Globus pallidus (tissue), 1 donor: ENCODE data around the gene LRRC75A.

ENCODE experiments used
- DNase-seq: peaks from one replicate; pipeline ENCODE4 v3.0.0-alpha.2; 2015; ENCODE audit warnings: low spot score

Gene LRRC75A

GRCh38 chr17:16493531-16494046 lies 1.6 kb upstream of the LRRC75A start:
- no peak for DNase-seq

GRCh38 chr17:16492613-16493530 lies 879 bp upstream of the LRRC75A start:
- DNase-seq: no peak

GRCh38 chr17:16491131-16491702 lies 776 bp downstream of the LRRC75A start:
- no peak for DNase-seq

- DNase-seq: no peak
Observed at GRCh38 chr17:16489431-16489830, 2.6 kb downstream of the LRRC75A start.

GRCh38 chr17:16488968-16489337 lies 3.0 kb downstream of the LRRC75A start:
- no peak for DNase-seq

- no peak for DNase-seq
Observed at GRCh38 chr17:16488186-16488967, 3.6 kb downstream of the LRRC75A start.

- DNase-seq: no peak
Observed at GRCh38 chr17:16486373-16487250, 5.4 kb downstream of the LRRC75A start.

- no peak for DNase-seq
Observed at GRCh38 chr17:16484445-16485175, 7.4 kb downstream of the LRRC75A start.

GRCh38 chr17:16483021-16483645 lies 8.9 kb downstream of the LRRC75A start:
- no peak for DNase-seq

GRCh38 chr17:16482253-16482652 lies 9.7 kb downstream of the LRRC75A start:
- DNase-seq: no peak

GRCh38 chr17:16480995-16481394 lies 11.0 kb downstream of the LRRC75A start:
- no peak for DNase-seq

- DNase-seq: no peak
Observed at GRCh38 chr17:16479264-16479663, 12.7 kb downstream of the LRRC75A start.

- DNase-seq: no peak
Observed at GRCh38 chr17:16478649-16479048, 13.3 kb downstream of the LRRC75A start.

GRCh38 chr17:16477666-16478065 lies 14.3 kb downstream of the LRRC75A start:
- DNase-seq: no peak

GRCh38 chr17:16477255-16477654 lies 14.7 kb downstream of the LRRC75A start:
- no peak for DNase-seq

- DNase-seq: no peak
Observed at GRCh38 chr17:16475179-16475704, 16.8 kb downstream of the LRRC75A start.

- no peak for DNase-seq
Observed at GRCh38 chr17:16474012-16474725, 17.8 kb downstream of the LRRC75A start.

- DNase-seq: no peak
Observed at GRCh38 chr17:16473044-16474011, 18.7 kb downstream of the LRRC75A start.
